ENCODE measurements around the gene CAPNS1.
"Not testable (repeated sequence)": the region's sequence is repeated elsewhere in the genome, so short reads cannot be mapped to it uniquely, and the experiment has no call there.

The CAPNS1 gene

DNA sequence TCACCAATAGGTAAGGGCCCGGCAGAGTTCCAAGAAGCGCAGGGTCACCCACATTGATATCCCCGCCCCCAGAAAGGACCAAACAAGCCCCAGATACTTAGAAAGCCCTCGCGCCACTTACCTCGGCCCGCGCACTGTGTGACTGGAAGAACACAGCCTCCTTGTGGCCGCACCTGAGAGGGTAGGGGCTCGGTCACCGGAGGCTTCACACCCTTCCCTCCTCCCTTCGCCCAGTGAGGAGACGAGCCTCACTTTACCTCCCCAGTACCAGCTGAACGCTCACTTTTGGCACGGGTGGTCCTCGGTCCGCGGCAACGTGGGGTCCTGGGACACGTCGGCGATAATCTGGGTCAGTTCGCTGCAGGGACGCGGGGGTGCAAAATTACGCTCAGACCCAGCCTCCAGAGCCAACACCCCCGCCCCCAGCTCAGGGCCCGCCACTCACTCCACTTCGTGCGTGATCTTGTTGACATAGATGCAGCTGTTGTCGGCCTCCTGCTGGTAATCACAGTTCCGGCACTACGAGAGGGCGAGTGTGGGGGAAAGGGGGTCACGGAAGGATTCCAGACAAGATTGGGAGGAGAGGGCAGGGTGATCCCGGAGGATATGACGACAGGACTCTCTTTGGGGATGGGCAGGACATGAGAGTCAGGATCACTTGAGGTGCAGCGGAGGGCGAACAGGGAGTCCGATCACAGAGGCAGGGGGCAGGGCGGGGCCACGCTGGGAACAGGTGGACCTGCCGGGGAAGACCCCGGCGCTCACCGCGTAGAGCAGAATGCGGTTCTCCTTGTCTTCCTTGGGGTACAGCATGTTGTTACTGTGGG, 25.8 kb upstream of the CAPNS1 start:
- peak in 26 of 56 donors; percentile 40 to 72 (median 56) for DNase-seq

DNA sequence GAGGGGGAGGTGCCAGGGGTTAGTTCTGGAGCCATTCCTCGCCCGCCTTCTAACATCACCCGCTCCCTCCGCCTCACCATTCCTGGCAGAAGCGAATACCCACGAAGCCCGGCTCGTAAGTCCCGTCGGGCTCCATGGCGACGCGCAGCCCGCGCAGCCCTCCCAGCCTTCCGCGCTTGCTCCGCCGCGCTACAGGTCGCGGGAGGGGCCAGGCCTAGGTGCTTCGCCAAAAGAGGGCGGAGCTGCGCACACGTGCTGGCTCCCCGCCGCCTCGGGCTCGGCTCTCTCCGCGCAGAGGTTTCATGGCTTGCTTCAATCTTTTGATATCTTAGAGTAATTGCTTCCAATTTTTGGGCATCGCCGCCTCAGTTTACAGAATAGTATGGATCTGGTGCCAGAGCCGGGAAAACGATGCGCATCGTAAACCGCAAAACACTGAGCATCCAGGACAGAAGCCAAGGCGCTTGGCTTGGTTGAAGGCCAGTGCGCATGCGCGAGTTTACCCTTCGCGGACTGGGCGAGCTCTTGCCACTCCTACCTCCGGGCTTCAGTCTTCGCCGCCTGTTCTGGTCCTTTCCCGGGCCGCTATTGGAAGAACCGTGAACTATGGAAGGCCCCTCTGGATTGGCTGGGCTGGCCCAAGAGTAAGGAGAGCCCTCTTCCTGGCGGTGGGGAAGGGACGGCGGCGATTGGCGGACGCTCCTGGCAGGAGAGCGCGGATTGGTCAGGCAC, 25.0 kb upstream of the CAPNS1 start, which contains the start of gene POLR2I:
POLR2I (minus strand) TSS at position 155 of the 732 bp plus-strand sequence; CDS start at position 136, 19 bp downstream.
- DNase-seq, result peak; percentile 77 to 100 (median 99)

DNA sequence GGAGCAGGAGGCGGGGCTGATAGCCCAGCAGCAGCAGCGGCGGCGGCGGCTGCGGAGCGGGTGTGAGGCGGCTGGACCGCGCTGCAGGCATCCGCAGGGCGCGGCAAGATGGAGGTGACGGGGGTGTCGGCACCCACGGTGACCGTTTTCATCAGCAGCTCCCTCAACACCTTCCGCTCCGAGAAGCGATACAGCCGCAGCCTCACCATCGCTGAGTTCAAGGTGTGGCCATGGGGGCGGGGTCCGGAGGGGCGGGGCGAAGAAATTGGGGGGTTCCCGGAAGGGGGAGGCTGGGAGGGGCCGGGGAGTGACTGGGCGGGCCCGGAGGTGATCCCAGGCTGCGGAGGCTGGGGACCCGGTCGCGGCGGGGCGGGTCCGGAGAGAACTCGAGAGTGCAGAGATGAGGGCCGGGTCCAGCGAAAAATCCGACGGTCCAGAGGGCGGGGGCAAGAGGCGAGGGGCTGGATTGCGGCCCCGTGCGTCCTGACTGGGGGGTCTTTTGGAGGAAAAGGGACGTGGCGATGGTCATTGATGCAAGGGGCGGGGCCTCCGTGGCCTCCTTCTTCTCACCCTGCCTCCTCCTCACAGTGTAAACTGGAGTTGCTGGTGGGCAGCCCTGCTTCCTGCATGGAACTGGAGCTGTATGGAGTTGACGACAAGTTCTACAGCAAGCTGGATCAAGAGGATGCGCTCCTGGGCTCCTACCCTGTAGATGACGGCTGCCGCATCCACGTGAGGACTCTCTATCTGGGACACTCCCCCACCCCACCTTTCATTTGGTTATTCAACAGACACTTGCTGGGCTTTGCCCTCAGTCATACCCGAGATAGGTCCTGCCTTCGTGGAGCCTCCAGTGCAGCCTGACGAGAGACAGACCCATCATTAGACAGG, 24.2 kb upstream of the CAPNS1 start, which contains the start of gene TBCB:
TBCB (plus strand) TSS at position 16 of the 891 bp plus-strand sequence; CDS start at position 109, 93 bp downstream.
- peak in 4 of 56 donors; percentile 42 to 86 (median 81) for DNase-seq

DNA sequence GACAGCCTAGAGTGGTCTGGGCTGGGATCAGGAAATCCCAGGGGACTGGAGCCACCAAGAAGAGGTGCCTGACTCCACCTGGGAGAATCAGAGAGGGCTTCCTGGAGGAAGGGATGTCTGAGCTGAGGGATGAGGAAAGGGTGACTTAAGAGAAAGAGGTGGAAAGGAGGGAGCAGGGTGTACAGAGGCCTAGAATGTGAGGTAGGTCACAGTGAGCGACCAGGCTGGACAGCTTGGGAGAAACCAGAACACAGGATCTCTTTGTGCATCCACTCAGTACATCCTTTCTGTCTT, 23.6 kb upstream of the CAPNS1 start:
- no peak for DNase-seq

GRCh38 chr19:36120092-36120983, 19.5 kb upstream of the CAPNS1 start:
- DNase-seq, result no peak

DNA sequence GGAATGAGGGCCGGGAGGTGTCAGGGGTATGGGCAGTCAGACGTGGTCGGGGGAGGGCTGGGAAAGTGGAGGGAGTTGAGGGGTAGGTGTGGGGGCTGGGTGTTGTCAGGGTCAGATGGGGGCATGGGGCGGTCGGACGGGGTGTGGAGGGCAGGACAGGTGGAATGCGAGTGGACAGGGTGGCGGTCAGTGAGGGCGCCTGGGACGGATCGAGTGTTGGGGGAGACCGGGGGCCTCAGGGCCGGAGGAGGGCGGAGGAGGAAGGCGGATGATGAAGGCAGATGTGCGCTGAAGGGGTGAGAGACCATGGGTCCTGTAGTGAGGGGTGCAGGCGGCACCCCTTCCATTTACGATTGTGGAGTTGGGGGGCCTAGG, 18.9 kb upstream of the CAPNS1 start:
- no peak for DNase-seq

DNA sequence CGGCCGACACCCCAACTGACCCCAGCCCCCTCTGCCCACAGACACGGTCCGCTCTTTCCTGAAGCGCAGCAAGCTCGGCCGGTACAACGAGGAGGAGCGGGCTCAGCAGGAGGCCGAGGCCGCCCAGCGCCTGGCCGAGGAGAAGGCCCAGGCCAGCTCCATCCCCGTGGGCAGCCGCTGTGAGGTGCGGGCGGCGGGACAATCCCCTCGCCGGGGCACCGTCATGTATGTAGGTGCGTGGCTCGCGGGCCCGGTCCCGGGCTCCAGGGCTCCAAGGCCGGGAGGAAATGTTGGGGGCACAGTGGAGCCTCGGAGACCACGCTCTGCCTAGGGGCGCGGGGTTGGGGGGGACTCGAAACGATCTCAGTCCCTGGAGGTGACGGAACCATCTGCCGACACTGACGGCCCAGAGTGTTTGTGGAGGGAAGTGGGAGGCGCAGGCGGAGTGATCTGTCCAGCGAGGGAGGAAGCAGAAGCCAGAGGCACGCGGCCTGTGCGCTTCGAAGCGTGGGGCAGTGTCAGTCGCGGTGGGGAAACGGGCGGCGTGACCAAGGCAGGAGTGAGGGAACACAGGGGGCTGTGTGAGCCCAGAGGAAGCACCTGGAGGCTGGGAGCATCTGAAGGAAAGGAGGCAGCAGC, 18.3 kb upstream of the CAPNS1 start:
- DNase-seq, result no peak

DNA sequence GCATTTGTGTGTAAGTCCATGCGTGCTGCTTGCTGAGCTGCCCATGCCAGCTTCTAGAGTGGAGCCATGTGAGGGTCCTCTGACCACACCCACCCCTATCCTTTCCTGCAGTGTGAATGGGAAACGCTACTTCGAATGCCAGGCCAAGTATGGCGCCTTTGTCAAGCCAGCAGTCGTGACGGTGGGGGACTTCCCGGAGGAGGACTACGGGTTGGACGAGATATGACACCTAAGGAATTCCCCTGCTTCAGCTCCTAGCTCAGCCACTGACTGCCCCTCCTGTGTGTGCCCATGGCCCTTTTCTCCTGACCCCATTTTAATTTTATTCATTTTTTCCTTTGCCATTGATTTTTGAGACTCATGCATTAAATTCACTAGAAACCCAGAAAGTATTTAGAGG, 14.3 kb upstream of the CAPNS1 start:
- DNase-seq, result no peak

DNA sequence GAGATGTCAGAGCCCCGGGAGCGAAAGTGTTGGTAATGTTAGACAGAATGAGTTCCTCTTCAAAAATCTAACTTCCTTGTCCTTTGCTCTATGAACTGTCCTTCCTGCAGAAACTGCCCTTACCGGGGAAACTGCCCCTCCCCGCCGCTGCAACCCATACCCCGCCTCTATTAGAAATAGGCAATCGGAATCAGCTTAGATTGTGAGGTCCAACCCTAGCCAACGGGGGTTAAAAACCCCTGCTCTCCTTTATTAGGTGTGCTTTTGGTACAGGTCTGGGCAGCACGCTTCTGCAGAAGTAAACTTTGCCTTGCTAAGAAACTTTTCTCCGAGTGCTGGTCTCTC, 11.5 kb upstream of the CAPNS1 start:
- DNase-seq, result peak in 1 of 56 donors; percentile 50

DNA sequence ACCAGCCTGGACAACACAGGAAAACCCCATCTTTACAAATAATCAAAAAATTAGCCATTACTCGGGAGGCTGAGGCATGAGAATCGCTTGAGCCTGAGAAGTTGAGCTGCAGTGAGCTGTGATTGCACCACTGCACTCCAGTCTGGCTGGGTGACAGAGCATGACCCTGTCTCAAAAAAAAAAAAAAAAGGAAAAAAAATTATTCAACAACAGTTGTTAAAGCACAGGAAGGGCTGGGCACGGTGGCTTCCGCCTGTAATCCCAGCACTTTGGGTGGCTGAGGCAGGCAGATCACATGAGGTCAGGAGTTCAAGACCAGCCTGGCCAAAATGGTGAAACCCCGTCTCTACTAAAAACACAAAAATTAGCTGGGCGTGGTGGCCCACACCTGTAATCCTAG, 8.6 kb upstream of the CAPNS1 start:
- not testable (repeated sequence) for DNase-seq

DNA sequence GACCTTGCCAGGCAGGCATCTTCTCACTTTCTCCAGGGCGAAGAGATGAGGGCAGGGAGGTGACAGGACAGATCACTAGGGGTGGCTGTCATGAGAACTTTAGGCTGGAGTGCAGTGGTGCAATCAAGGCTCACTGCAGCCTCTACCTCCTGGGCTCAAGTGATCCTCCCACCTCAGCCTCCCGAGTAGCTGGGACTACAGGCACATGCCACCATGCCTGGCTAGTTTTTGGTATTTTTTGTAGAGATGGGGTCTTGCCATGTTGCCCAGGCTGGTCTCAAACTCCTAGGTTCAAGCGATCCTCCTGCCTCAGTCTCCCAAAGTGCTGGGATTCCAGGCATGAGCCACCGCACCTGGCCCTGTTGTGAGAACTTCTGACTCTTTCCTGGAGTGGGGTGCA, 5.0 kb upstream of the CAPNS1 start:
- DNase-seq, result not testable (repeated sequence)

GRCh38 chr19:36136964-36137686, 2.7 kb upstream of the CAPNS1 start:
- DNase-seq, result peak in 2 of 56 donors; percentile 14 to 63

DNA sequence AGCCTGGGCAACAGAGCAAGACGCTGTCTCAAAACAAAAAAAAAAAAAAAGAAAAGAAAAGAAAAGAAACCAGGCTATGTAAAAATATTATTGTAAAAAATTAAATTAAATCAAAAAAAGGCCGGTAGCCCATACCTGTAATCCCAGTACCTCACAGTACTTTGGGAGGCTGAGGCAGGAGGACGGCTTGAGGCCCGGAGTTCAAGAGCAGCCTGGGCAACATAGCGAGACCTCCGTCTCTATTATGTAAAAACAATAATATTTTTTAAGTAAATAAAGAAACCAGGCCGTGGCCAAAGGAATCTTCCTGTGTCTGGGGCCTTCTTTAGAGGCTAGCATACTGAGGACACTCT, 770 bp upstream of the CAPNS1 start:
- DNase-seq, result no peak

DNA sequence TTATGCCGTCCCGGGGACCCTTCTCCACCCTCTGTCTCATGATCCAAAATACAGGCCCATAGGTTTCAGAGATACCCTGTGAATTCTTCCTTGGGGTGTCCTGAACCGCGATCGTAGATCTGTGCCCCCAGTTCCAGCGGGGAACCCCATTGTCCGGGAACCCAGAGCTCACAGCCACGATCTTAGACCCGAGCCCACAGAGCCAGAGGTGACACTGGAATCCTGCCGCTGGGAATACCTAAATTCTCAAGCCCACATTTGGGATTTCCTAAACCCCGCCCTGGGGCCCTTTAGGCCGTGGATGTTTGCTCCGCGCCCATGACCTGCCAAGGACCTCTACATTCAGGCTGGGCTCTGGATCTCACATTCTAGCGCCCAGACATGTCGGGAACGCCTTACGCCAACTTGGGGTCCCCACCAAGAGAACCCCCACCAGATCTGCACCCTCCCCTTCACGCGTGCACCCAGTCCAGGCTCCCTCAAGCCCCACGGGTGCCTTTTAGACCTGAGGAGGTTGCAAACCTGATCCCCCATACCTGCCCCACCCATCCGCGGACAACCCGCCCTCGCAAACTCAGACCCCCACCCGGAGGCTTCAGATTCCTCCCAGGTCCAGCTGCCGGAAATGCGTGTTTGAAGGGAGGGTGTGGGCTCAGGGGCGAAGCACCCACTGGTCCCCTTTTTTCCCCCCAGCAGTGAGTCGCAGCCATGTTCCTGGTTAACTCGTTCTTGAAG, 605 bp downstream of the CAPNS1 start:
- peak in 26 of 56 donors; percentile 16 to 64 (median 49) for DNase-seq

- DNase-seq, result peak in 53 of 56 donors; percentile 10 to 87 (median 58)
These were observed 1.4 kb downstream of the CAPNS1 start for GRCh38 chr19:36141039-36141927.

- no peak for DNase-seq
These were observed 2.2 kb downstream of the CAPNS1 start for GRCh38 chr19:36142046-36142445.

DNA sequence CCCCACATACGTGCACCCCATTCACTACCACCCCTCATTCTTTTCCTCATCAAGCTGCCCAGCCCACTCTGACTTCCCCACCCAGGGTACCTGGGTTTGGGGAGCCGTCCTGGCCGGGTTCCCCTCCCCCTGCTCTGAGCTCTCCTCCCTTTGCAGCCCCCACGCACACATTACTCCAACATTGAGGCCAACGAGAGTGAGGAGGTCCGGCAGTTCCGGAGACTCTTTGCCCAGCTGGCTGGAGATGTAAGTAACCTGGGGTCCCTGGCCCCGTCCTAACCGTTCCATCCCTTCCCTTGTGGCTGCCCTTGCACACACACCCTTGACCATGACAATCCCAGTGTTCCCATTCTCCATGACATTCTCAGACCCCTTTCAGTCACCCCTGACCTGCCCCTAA, 2.6 kb downstream of the CAPNS1 start:
- DNase-seq, result no peak

GRCh38 chr19:36144624-36145023, 4.8 kb downstream of the CAPNS1 start:
- no peak for DNase-seq
